ENCODE data around the gene PPIA. TPM values are rescaled to one million over a fixed set of nuclear protein-coding genes. Genes with fewer than 3 reads are reported as not detected.
"Not testable (repeated sequence)": the region's sequence is repeated elsewhere in the genome, so short reads cannot be mapped to it uniquely, and the experiment has no call there.

Gene PPIA
- polyA plus RNA-seq, 3 donors from 2014 or later = 2,627 to 4,215 (median 3,741) TPM

DNA sequence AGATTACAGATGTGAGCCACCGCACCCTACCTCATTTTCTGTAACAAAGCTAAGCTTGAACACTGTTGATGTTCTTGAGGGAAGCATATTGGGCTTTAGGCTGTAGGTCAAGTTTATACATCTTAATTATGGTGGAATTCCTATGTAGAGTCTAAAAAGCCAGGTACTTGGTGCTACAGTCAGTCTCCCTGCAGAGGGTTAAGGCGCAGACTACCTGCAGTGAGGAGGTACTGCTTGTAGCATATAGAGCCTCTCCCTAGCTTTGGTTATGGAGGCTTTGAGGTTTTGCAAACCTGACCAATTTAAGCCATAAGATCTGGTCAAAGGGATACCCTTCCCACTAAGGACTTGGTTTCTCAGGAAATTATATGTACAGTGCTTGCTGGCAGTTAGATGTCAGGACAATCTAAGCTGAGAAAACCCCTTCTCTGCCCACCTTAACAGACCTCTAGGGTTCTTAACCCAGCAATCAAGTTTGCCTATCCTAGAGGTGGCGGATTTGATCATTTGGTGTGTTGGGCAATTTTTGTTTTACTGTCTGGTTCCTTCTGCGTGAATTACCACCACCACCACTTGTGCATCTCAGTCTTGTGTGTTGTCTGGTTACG lies 6.0 kb downstream of the PPIA start:
- Mint-ChIP-seq H3K27me3 (ENCODE audit: low read depth in 3 of 3) (peaks cover 3 to 4% (median 4%) of the 10 kb centered on the region in 3 donors), H3K4me1 (peaks cover 34 to 54% of the 10 kb centered on the region in 2 donors), H3K36me3 (peaks cover 20 to 32% (median 21%) of the 10 kb centered on the region in 3 donors), H3K4me3 (no peak overlapping the region), H3K9me3 (no peaks in the 10 kb centered on the region), H3K27ac (peak overlapping the region in 2 of 6 donors; percentile 1 to 57)
- no peak for DNase-seq

GRCh38 chr7:44803828-44804519 lies 7.5 kb downstream of the PPIA start:
- not testable (repeated sequence) for H3K9me3 Mint-ChIP-seq; DNase-seq; H3K27ac Mint-ChIP-seq; H3K27me3 Mint-ChIP-seq (ENCODE audit: low read depth in 3 of 3); H3K4me3 Mint-ChIP-seq
- Mint-ChIP-seq H3K4me1 (peaks cover 20 to 40% of the 10 kb centered on the region in 2 donors), H3K36me3 (peaks cover 15 to 32% (median 21%) of the 10 kb centered on the region in 3 donors)

GRCh38 chr7:44805950-44806349 lies 9.5 kb downstream of the PPIA start:
- H3K27ac Mint-ChIP-seq = peak overlapping the region in 1 of 6 donors; percentile 34
- H3K4me3 Mint-ChIP-seq = no peak overlapping the region

DNA sequence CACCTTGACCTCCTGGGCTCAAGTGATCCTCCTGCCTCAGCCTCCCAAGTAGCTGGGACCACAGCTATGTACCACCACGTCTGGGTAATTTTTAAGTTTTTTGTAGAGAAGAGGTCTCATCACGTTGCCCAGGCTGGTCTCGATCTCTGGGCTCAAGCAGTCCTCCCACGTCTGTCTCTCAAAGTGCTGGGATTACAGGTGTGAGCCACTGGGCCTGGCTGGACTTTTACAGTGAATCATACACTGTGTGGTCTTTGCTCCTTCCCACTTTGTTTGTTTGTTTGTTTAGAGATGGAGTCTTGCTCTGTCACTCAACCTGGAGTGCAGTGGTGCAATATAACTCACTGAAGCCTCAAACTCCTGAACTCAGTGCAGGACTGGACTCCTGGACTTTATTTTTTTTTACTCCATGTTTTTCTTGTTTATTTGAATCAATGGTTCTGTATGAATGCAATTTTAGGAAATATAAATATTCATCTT lies 12.5 kb downstream of the PPIA start:
- Mint-ChIP-seq H3K4me3 (no peak overlapping the region), H3K9me3 (no peaks in the 10 kb centered on the region), H3K27ac (no peak overlapping the region), H3K4me1 (no peaks in the 10 kb centered on the region), H3K36me3 (no peaks in the 10 kb centered on the region), H3K27me3 (ENCODE audit: low read depth in 3 of 3) (peaks cover 0 to 3% (median 0%) of the 10 kb centered on the region in 3 donors)
- DNase-seq = no peak

More at GRCh38 chr7:44805950-44806349, 9.5 kb downstream of the PPIA start:
- Mint-ChIP-seq H3K4me1 (peaks cover 10 to 22% of the 10 kb centered on the region in 2 donors), H3K9me3 (no peaks in the 10 kb centered on the region), H3K36me3 (peaks cover 10 to 18% (median 13%) of the 10 kb centered on the region in 3 donors), H3K27me3 (ENCODE audit: low read depth in 3 of 3) (peaks cover 0 to 4% (median 3%) of the 10 kb centered on the region in 3 donors)
- DNase-seq = no peak

- H3K36me3 Mint-ChIP-seq = no peaks in the 10 kb centered on the region
- no peaks in the 10 kb centered on the region for H3K4me1 Mint-ChIP-seq
- no peaks in the 10 kb centered on the region for H3K9me3 Mint-ChIP-seq
- H3K27ac Mint-ChIP-seq = no peak overlapping the region
- DNase-seq = no peak
- no peak overlapping the region for H3K4me3 Mint-ChIP-seq
- H3K27me3 Mint-ChIP-seq (ENCODE audit: low read depth in 3 of 3) = peaks cover 0 to 3% (median 0%) of the 10 kb centered on the region in 3 donors
Measured at GRCh38 chr7:44811093-44811492, 14.6 kb downstream of the PPIA start.

DNA sequence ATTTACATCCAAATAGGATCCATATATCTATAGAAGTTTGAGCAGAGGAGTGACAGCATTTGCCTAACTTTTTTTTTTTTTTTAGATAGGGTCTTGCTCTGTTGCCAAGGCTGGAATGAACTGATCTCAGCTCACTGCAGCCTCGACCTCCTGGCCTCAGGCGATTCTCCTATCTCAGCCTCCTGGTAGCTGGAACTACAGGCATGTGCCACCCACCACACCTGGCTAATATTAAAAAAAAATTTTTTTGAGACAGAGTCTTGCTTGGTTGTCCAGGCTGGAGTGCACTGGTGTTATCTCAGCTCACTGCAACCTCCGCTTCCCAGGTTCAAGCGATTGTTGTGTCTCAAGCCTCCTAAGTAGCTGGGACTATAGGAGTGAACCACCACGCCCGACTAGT lies 15.1 kb downstream of the PPIA start:
- H3K4me1 Mint-ChIP-seq = no peaks in the 10 kb centered on the region
- H3K4me3 Mint-ChIP-seq = no peak overlapping the region
- H3K36me3 Mint-ChIP-seq = no peaks in the 10 kb centered on the region
- H3K27ac Mint-ChIP-seq = no peak overlapping the region
- H3K27me3 Mint-ChIP-seq (ENCODE audit: low read depth in 3 of 3) = peaks cover 0 to 3% (median 0%) of the 10 kb centered on the region in 3 donors
- H3K9me3 Mint-ChIP-seq = no peaks in the 10 kb centered on the region
- DNase-seq = no peak

DNA sequence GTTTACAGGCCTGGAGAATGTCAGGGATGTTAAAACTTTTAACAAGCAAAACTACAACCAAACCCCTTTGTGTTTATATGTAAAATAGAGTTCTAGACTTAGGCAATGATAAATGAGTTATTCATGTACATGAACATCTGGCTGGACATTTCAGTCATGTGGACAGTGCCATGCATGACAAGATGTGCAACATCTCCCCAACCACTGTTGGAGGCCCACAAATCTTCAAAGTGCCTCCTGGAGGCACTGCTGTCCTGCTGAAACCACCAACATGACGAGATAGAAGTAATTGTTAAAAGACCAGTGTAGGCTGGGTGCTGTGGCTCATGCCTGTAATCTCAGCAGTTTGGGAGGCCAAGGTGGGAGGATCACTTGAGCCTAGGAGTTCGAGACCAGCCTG lies 18.4 kb downstream of the PPIA start:
- Mint-ChIP-seq H3K4me1 (no peaks in the 10 kb centered on the region), H3K9me3 (no peaks in the 10 kb centered on the region), H3K27me3 (ENCODE audit: low read depth in 3 of 3) (no peaks in the 10 kb centered on the region), H3K36me3 (no peaks in the 10 kb centered on the region), H3K4me3 (no peak overlapping the region), H3K27ac (no peak overlapping the region)
- no peak for DNase-seq

GRCh38 chr7:44819292-44819691 lies 22.8 kb downstream of the PPIA start:
- DNase-seq = no peak
- no peaks in the 10 kb centered on the region for H3K36me3 Mint-ChIP-seq
- peaks cover 2 to 5% (median 5%) of the 10 kb centered on the region in 3 donors for H3K27me3 Mint-ChIP-seq (ENCODE audit: low read depth in 3 of 3)
- H3K27ac Mint-ChIP-seq = no peak overlapping the region
- H3K4me3 Mint-ChIP-seq = no peak overlapping the region
- H3K4me1 Mint-ChIP-seq = peaks cover 16 to 19% of the 10 kb centered on the region in 2 donors
- no peaks in the 10 kb centered on the region for H3K9me3 Mint-ChIP-seq

DNA sequence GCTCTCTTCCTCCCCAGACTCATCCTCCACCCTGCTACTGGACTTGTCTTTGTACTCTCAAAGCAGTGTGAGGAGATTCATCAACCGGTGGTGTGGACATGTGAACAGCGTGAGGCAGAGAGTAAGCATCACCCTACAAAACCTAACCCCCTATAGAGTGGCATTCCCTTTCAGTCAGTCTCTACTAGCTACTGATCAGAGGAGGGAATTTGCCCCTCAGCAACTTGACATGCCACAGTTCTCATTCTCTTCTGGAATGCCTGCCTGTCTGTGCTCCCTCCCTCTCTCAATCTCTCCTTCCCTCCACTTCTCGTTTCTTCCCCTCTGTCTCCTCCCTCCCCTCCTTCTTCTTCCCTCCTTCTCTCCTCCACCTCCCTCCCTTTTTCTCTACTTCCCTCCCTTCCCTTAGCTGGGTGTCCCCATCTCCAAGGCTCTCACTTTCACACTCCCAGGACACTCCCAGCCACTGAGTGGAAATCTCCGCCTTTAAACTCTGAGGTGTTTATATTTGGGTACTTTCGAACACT lies 26.8 kb downstream of the PPIA start:
- Mint-ChIP-seq H3K4me3 (no peak overlapping the region), H3K36me3 (peaks cover 0 to 3% (median 2%) of the 10 kb centered on the region in 3 donors), H3K4me1 (peaks cover 19 to 21% of the 10 kb centered on the region in 2 donors), H3K9me3 (no peaks in the 10 kb centered on the region), H3K27ac (peak overlapping the region; percentile 33 to 81 (median 64)), H3K27me3 (ENCODE audit: low read depth in 3 of 3) (peaks cover 4 to 14% (median 5%) of the 10 kb centered on the region in 3 donors)
- no peak for DNase-seq

DNA sequence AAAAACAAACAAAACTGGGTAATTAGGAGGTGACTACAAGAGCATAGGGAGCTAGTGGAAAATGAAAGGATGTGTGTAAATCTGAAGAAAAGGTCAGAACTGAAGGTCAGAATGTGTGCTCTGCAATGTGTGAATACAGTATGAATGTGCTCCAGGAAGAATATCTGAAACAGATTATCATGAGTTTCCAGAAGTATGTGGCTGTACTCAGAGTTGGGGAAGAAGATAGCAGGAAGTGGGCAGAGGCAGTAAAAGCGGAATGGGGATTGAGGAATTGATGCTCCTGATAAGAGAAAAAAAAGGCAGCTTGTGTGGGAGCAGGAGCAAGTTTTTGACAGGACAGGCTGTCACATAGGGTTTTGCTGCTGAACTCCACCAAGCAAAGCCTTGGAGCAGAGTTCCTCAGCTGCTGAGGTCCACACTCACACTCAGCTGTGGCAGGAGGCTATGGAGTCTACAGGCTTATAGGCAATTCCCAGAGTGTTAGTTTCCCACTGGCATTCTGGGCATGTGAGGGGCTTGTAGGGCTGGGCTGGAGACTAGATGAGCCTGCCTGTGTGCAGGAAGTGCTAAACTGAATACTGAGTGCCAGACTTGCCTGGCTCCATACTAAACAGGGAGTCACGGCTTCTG lies 28.5 kb downstream of the PPIA start:
- H3K4me3 Mint-ChIP-seq = no peak overlapping the region
- peaks cover 4 to 10% (median 6%) of the 10 kb centered on the region in 3 donors for H3K36me3 Mint-ChIP-seq
- peaks cover 4 to 14% (median 5%) of the 10 kb centered on the region in 3 donors for H3K27me3 Mint-ChIP-seq (ENCODE audit: low read depth in 3 of 3)
- no peak for DNase-seq
- H3K9me3 Mint-ChIP-seq = no peaks in the 10 kb centered on the region
- peaks cover 19 to 21% of the 10 kb centered on the region in 2 donors for H3K4me1 Mint-ChIP-seq
- peak overlapping the region in 5 of 6 donors; percentile 1 to 82 (median 46) for H3K27ac Mint-ChIP-seq

DNA sequence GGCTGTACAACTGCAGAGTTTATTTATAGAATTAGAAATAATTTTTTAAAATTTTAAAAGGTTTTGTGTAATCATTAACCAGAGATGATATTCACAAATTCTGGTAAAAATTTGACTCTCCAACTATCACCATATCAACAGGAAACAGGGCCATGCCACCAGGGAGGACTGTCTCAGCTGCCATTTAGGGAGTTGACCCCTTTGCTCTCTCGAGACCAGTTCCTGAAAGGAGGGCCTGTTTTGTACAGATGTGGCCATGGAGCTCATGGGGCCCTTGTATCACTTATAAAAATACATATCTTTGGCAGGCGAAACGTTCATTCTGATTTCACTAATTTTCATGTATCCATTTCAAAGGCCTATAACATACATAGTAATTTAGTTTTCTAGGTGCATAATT lies 31.1 kb downstream of the PPIA start:
- DNase-seq = no peak
- H3K4me3 Mint-ChIP-seq = no peak overlapping the region
- H3K9me3 Mint-ChIP-seq = no peaks in the 10 kb centered on the region
- peaks cover 12 to 19% (median 13%) of the 10 kb centered on the region in 3 donors for H3K36me3 Mint-ChIP-seq
- H3K4me1 Mint-ChIP-seq = peaks cover 0 to 6% of the 10 kb centered on the region in 2 donors
- peak overlapping the region in 3 of 6 donors; percentile 0 to 82 (median 62) for H3K27ac Mint-ChIP-seq
- H3K27me3 Mint-ChIP-seq (ENCODE audit: low read depth in 3 of 3) = peaks cover 0 to 9% (median 2%) of the 10 kb centered on the region in 3 donors

DNA sequence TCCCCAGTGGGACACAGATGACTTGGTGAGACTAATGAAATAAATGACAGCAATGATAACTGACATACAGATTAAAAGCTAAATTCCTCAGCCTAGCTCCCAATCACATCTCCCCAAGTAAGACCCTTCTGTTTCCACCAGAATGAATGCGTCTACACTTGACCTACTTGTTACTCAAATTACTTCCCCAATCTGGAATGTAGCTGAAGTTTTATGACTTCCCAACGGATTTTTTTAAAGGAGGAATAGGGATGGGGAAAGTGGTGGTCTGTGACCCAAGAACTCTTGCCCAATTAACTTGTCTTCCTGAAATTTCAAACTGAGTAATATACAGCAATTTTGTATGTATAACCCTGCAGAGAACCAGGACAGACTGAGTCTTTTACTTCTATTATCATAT lies 42.3 kb downstream of the PPIA start:
- Mint-ChIP-seq H3K4me1 (peaks cover 22 to 29% of the 10 kb centered on the region in 2 donors), H3K9me3 (no peaks in the 10 kb centered on the region), H3K27ac (peak overlapping the region in 3 of 6 donors; percentile 19 to 59 (median 55)), H3K4me3 (no peak overlapping the region), H3K36me3 (peaks cover 14 to 30% (median 19%) of the 10 kb centered on the region in 3 donors), H3K27me3 (ENCODE audit: low read depth in 3 of 3) (no peaks in the 10 kb centered on the region)
- DNase-seq = no peak

DNA sequence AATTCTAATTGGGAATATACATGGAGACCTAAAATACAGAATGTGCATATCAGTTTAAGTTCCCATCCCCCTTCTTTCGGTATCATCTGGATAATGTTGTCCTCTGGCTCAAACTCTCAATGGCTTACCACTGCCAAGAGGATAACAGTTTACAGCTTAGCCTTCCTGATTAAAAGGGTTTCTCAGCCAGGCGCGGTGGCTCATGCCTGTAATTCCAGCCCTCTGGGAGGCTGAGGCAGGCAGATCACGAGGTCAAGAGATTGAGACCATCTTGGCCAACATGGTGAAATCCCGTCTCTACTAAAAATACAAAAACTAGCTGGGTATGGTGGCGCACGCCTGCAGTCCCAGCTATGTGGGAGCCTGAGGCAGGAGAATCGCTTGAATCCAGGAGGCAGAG lies 46.2 kb downstream of the PPIA start:
- not testable (repeated sequence) for H3K9me3 Mint-ChIP-seq, DNase-seq, H3K4me3 Mint-ChIP-seq, H3K27ac Mint-ChIP-seq
- peaks cover 9 to 22% (median 19%) of the 10 kb centered on the region in 3 donors for H3K36me3 Mint-ChIP-seq
- H3K27me3 Mint-ChIP-seq (ENCODE audit: low read depth in 3 of 3) = peaks cover 17 to 19% (median 18%) of the 10 kb centered on the region in 3 donors
- peaks cover 48 to 53% of the 10 kb centered on the region in 2 donors for H3K4me1 Mint-ChIP-seq
